Endothelial cell of umbilical vein (primary cell): ENCODE results near the gene C1RL. TPM values are rescaled to one million over a fixed set of nuclear protein-coding genes. Genes with fewer than 3 reads are reported as not detected.

Source experiments
- BruUV-seq: library from RNA; stranded (reverse); fragments of 400-500 nt; replicated peaks from 2 replicates; lab custom pipeline; 2021; lab: Mats Ljungman, UMichigan
- CTCF ChIA-PET: fragments of 300-600, 350-600 bp; sonication (Branson Sonifier 250); formaldehyde crosslinking; loops from one replicate; lab custom pipeline; 2021; ENCODE audit warnings: antibody characterized with exemption, inconsistent platforms; lab: Charles Lee
- POLR2A ChIA-PET: fragments of 300-600, 350-600 bp; sonication (Branson Sonifier 250); formaldehyde crosslinking; loops from one replicate; lab custom pipeline; 2021; ENCODE audit warnings: antibody characterized with exemption, inconsistent platforms; lab: Charles Lee
- DNase-seq: peaks from one replicate; pipeline ENCODE4 v3.0.0-alpha.2; 2011; ENCODE audit warnings: low read depth, low spot score
- FAIRE-seq: peaks from 2 replicates; lab custom pipeline; 2011; peaks lifted over from hg19 to GRCh38; lab: Jason Lieb, UNC
- H2AFZ ChIP-seq: 2 replicates; pipeline ENCODE4 v1.6.0; 2012; ENCODE audit warnings: low read depth, low read length, control low read depth, inconsistent platforms
- H3K27ac ChIP-seq: 2 replicates; pipeline ENCODE4 v1.5.1; 2011; ENCODE audit warnings: low read depth, mild to moderate bottlenecking, control low read depth, low read length, moderate library complexity; ENCODE audit not compliant: insufficient read depth
- H3K27me3 ChIP-seq, 2 experiments: 2 replicates each; pipeline versions ENCODE4 v1.6.0 to v1.6.1; 2011; ENCODE audit warnings: low read length in 2 of 2, mixed read lengths in 1 of 2; ENCODE audit not compliant: control insufficient read depth in 2 of 2, insufficient read depth in 2 of 2
- H3K36me3 ChIP-seq, 2 experiments: 2 replicates in 1 of 2; 3 replicates in 1 of 2; pipeline ENCODE4 v1.5.1; 2011; ENCODE audit warnings: low read length in 2 of 2, mild to moderate bottlenecking in 1 of 2, moderate library complexity in 1 of 2; ENCODE audit not compliant: control insufficient read depth in 2 of 2, insufficient read depth in 2 of 2; ENCODE audit errors: extremely low read depth in 1 of 2
- H3K4me1 ChIP-seq: 3 replicates; pipeline ENCODE4 v1.5.1; 2011; ENCODE audit warnings: mild to moderate bottlenecking, low read length; ENCODE audit not compliant: control insufficient read depth, insufficient read depth; ENCODE audit errors: extremely low read depth
- H3K4me2 ChIP-seq: 2 replicates; pipeline ENCODE4 v1.6.1; 2011; ENCODE audit warnings: low read length, control low read depth, mixed read lengths; ENCODE audit not compliant: insufficient read depth
- H3K4me3 ChIP-seq, 3 experiments: fragments of 200-600 bp in 1 of 3; sonication (generic), shearing (Covaris generic) in 1 of 3; replicated peaks in 1 of 3; 2 replicates each; pipeline ENCODE4 v1.5.1; 2011 to 2016; ENCODE audit warnings: control low read depth in 3 of 3, low read length in 3 of 3, mild to moderate bottlenecking in 2 of 3, inconsistent platforms in 1 of 3, low read depth in 1 of 3, moderate library complexity in 1 of 3; ENCODE audit not compliant: insufficient read depth in 1 of 3
- H3K79me2 ChIP-seq: 2 replicates; pipeline ENCODE4 v1.6.0; 2012; ENCODE audit warnings: low read length, inconsistent platforms; ENCODE audit not compliant: control insufficient read depth, insufficient read depth
- H3K9ac ChIP-seq: replicated peaks from 2 replicates; pipeline ENCODE3; 2011; ENCODE audit warnings: low read length, control low read depth; ENCODE audit not compliant: insufficient read depth; ENCODE audit errors: extremely low read depth
- H3K9me1 ChIP-seq: replicated peaks from 3 replicates; pipeline ENCODE4 v1.6.0; 2011; ENCODE audit warnings: mild to moderate bottlenecking, low read length; ENCODE audit not compliant: control insufficient read depth, insufficient read depth; ENCODE audit errors: extremely low read depth
- H3K9me3 ChIP-seq: replicated peaks from 2 replicates; pipeline ENCODE4 v1.5.1; 2012; ENCODE audit warnings: low read length, inconsistent platforms; ENCODE audit not compliant: control insufficient read depth, insufficient read depth
- H4K20me1 ChIP-seq: replicated peaks from 2 replicates; pipeline ENCODE3; 2011; ENCODE audit warnings: mild to moderate bottlenecking, low read length; ENCODE audit not compliant: control insufficient read depth, insufficient read depth; ENCODE audit errors: extremely low read depth
- CTCF ChIP-seq, 2 donors: IDR thresholded peaks; 1 replicate in 1 of 2; 2 replicates in 1 of 2; pipeline ENCODE4 v1.5.1; 2011; ENCODE audit warnings: low read length in 2 of 2, mild to moderate bottlenecking in 2 of 2, moderate library complexity in 2 of 2, control low read depth in 1 of 2, inconsistent platforms in 1 of 2, low read depth in 1 of 2; ENCODE audit not compliant: insufficient read depth in 1 of 2; ENCODE audit errors: extremely low read depth in 1 of 2
- EZH2 ChIP-seq: IDR thresholded peaks from 2 replicates; pipeline ENCODE4 v1.6.1; 2012; ENCODE audit warnings: borderline replicate concordance, low read depth, mild to moderate bottlenecking, moderate library complexity, low read length, inconsistent platforms; ENCODE audit not compliant: severe bottlenecking
- FOS ChIP-seq: IDR thresholded peaks from 2 replicates; pipeline ENCODE4 v1.6.1; 2011; ENCODE audit warnings: mild to moderate bottlenecking, low read length, moderate library complexity, borderline replicate concordance; ENCODE audit not compliant: insufficient read depth
- MAX ChIP-seq: IDR thresholded peaks from 2 replicates; pipeline ENCODE4 v1.6.1; 2011; ENCODE audit not compliant: insufficient read depth, insufficient read length
- POLR2AphosphoS5 ChIP-seq: IDR thresholded peaks from 2 replicates; pipeline ENCODE4 v1.6.1; 2012; ENCODE audit warnings: low read depth, mild to moderate bottlenecking, control low read depth, low read length, moderate library complexity; ENCODE audit not compliant: insufficient read depth
- dilution Hi-C: fragments of 300-500 bp; cut with MboI; formaldehyde crosslinking; loops from one replicate; pipeline ENCODE4 v1.15.0; 2019; ENCODE audit warnings: low sequenced_read_pairs; ENCODE audit not compliant: extremely low pct_ligation_motif_present
- intact Hi-C: fragments of 100-400 bp; cut with micrococcal nuclease; formaldehyde crosslinking; loops from one replicate; pipeline ENCODE4 v1.10.0; 2022
- polyA plus RNA-seq, 4 experiments: library from polyadenylated mRNA; depleted of rRNA in 3 of 4; stranded (reverse) in 3 of 4; unstranded in 1 of 4; fragments of >200 nt; gene quantifications; 2 replicates each; pipeline versions ENCODE4 v1.2.1 to v1.2.3, GENCODE V29; 2011 to 2012; ENCODE audit warnings: missing spikeins in 1 of 4
- total RNA-seq: library from RNA; stranded (reverse); gene quantifications from 2 replicates; pipeline ENCODE4 v1.2.3, GENCODE V29; 2021

Gene C1RL
- total and polyA plus RNA-seq, 2 donors (not counting 3 experiments of a cell fraction or from before 2014, with no cell fraction given): 20.9 to 25.0 TPM

- TF ChIP-seq POLR2AphosphoS5 (no peak), FOS (no peak), MAX (no peak), CTCF (IDR thresholded peaks at IDR 0.05; ENCODE audit: extremely low read depth in 1 of 2, insufficient read depth in 1 of 2, low read depth in 1 of 2, low read length in 2 of 2) (no peak), EZH2 (no peak)
- Histone ChIP-seq H3K9ac (no peak overlapping the region), H3K27me3 (no peaks in the 10 kb centered on the region), H2AFZ (no peak overlapping the region), H3K36me3 (peaks cover 0 to 4% of the 10 kb centered on the region in 2 experiments), H3K4me1 (no peaks in the 10 kb centered on the region), H3K9me3 (no peaks in the 10 kb centered on the region), H3K4me2 (no peak overlapping the region), H4K20me1 (no peaks in the 10 kb centered on the region), H3K27ac (no peak overlapping the region), H3K79me2 (no peaks in the 10 kb centered on the region), H3K4me3 (no peak overlapping the region), H3K9me1 (no peaks in the 10 kb centered on the region)
- FAIRE-seq (no peak), DNase-seq (no peak)
- POLR2A ChIA-PET: interaction anchor here (0.6 kb wide), 1 partner anchor 276 kb away, joined by 6 read pairs; the partner anchor contains the start of gene TPI1
- dilution Hi-C loops (no loop called here), intact Hi-C loops (loop anchor here (1.0 kb wide), 4 partner anchors 7 to 495 kb away; no protein-coding TSS in a partner anchor)
- CTCF ChIA-PET: interaction anchor here (0.6 to 3.3 kb wide), 19 partner anchors 9 to 664 kb away, joined by 3 to 33 read pairs (median 4); partner anchors contain the start of genes CLSTN3 and PEX5
- no TSS peak for BruUV-seq
Measured at GRCh38 chr12:7142809-7143465, 33.9 kb upstream of the C1RL start.
